K562 (cell line): Measurements from ENCODE around the gene NOL4L. TPM values are rescaled to one million over a fixed set of nuclear protein-coding genes. Genes with fewer than 3 reads are reported as not detected.
A peak's percentile ranks its signal among the peaks of the same experiment; 100 is the strongest.

ENCODE experiments used
- HDAC2 ChIP-seq: fragments of 450-650 bp; IDR thresholded peaks from 2 replicates; pipeline ENCODE4 v1.6.1; 2016; ENCODE audit warnings: mild to moderate bottlenecking
- MTA3 ChIP-seq: fragments of 450-650 bp; formaldehyde crosslinking; IDR thresholded peaks from 2 replicates; pipeline ENCODE4 v1.6.1; 2017; ENCODE audit warnings: mild to moderate bottlenecking, borderline replicate concordance
- POLR2A ChIP-seq: fragments of 450-650 bp; conservative IDR thresholded peaks from 2 replicates; pipeline ENCODE4 v1.6.1; 2016
- ZNF589 ChIP-seq: fragments of 200-800 bp; sonication (Bioruptor generic); IDR thresholded peaks from 2 replicates; pipeline ENCODE4 v1.6.1; 2016; ENCODE audit warnings: low read depth, missing genetic modification characterization, missing compliant biosample characterization
- polyA plus RNA-seq, 8 experiments: library from polyadenylated mRNA; depleted of rRNA in 4 of 8; stranded (reverse) in 5 of 8; unstranded in 3 of 8; fragments of >200 nt; fragmentation: Nextera tagmentation in 2 of 8; fragmentation: Illumina TruSeq in 1 of 8; extraction: Ambion mirVana in 2 of 8; extraction: Trizol in 1 of 8; gene quantifications; 2 replicates each; pipeline versions ENCODE4 v1.2.1 to v1.2.3, GENCODE V29; 2011 to 2014; ENCODE audit warnings: inconsistent platforms in 1 of 8, missing spikeins in 1 of 8
- total RNA-seq, 7 experiments: library from RNA; depleted of rRNA in 6 of 7; stranded (reverse); fragments of >200 nt in 6 of 7; fragmentation: Illumina TruSeq in 2 of 7; extraction: Trizol in 2 of 7; gene quantifications; 2 replicates each; pipeline versions ENCODE4 v1.2.1 to v1.2.3, GENCODE V29; 2011 to 2021; ENCODE audit warnings: low replicate concordance in 1 of 7
- TF ChIP-seq, protein P1 (sequence below): sonication (generic); formaldehyde crosslinking; IDR thresholded peaks from 2 replicates; pipeline ENCODE4 v1.8.0; 2022; ENCODE audit warnings: missing genetic modification reagents, mild to moderate bottlenecking, moderate library complexity, borderline replicate concordance
- TF ChIP-seq, protein P2 (sequence below): fragments of 450-650 bp; formaldehyde crosslinking; IDR thresholded peaks from 2 replicates; pipeline ENCODE4 v1.4.0; 2022; ENCODE audit warnings: missing genetic modification characterization
- TF ChIP-seq, protein P3 (sequence below): sonication (generic); formaldehyde crosslinking; IDR thresholded peaks from 2 replicates; pipeline ENCODE4 v1.8.1; 2023; ENCODE audit warnings: mild to moderate bottlenecking, missing genetic modification reagents
- TF ChIP-seq, protein P4 (sequence below), 2 experiments: fragments of 450-650 bp in 1 of 2; sonication (generic) in 1 of 2; formaldehyde crosslinking in 1 of 2; IDR thresholded peaks; 2 replicates each; pipeline versions ENCODE4 v1.7.1 to v1.9.0; 2016 to 2022; ENCODE audit warnings: inconsistent platforms in 1 of 2, mild to moderate bottlenecking in 1 of 2, missing genetic modification reagents in 1 of 2

Gene NOL4L
- total and polyA plus RNA-seq, 9 of the 15 experiments (the other 6 are each of a cell fraction or from before 2014, with no cell fraction given), result 5.1 to 36.2 (median 13.6) TPM

DNA sequence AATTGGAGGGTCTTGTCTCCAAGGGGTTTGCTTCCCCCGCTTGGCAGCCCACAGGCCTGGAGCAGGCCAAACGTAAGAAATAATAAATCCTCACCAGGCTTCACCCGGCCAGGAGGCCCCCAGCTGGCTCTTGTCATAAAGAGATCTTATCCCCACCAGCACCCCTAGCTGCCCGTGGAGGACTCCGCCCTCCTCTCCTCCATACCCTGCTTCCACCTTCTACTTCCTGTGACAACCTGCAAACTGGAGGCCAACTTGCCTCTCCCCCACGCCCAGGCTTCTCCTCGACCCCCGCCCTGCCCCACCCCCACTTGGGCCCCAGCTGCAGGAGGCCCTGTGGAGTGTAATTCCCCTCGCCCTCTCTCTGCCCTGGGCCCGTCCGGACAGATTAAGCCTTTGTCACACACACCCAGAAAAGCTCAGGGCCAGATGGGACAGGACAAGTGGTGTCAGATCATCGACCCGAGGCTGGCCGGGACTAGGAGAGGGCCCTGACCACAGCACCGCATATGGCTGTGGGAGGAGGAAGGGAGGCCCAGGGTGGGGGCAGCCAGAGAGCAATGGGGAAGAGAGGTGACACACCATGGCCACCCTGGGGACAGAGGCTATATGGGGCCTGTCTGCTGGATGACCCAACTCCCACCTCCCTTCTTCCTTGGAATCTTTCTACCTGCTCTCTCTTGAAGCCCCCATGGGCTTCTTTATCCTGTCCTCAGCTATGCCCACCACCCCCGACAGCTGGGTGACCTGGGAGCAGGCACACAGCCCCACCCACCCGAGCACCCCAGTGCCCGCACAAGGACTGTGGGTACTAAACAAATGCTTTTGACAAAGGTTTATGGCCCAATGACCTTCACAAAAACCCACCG lies 3.9 kb downstream of the NOL4L start (continued):
- TF ChIP-seq, protein P1, sequence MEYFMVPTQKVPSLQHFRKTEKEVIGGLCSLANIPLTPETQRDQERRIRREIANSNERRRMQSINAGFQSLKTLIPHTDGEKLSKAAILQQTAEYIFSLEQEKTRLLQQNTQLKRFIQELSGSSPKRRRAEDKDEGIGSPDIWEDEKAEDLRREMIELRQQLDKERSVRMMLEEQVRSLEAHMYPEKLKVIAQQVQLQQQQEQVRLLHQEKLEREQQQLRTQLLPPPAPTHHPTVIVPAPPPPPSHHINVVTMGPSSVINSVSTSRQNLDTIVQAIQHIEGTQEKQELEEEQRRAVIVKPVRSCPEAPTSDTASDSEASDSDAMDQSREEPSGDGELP, result peak; percentile 97
- TF ChIP-seq, protein P2, sequence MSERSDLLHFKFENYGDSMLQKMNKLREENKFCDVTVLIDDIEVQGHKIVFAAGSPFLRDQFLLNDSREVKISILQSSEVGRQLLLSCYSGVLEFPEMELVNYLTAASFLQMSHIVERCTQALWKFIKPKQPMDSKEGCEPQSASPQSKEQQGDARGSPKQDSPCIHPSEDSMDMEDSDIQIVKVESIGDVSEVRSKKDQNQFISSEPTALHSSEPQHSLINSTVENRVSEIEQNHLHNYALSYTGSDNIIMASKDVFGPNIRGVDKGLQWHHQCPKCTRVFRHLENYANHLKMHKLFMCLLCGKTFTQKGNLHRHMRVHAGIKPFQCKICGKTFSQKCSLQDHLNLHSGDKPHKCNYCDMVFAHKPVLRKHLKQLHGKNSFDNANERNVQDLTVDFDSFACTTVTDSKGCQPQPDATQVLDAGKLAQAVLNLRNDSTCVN, result 0 out of 2 replicates have a peak, but pooled peaks have one; percentile 68
- TF ChIP-seq ZNF589 (CRISPR knock-in tag) (no peak; the same call in 1 of the 2 replicates), POLR2A (peak; percentile 35; the same call in 1 of the 2 replicates), MTA3 (0 out of 2 replicates have a peak, but pooled peaks have one; percentile 41), HDAC2 (no peak; the same call in none of the 2 replicates)
- TF ChIP-seq, protein P3, sequence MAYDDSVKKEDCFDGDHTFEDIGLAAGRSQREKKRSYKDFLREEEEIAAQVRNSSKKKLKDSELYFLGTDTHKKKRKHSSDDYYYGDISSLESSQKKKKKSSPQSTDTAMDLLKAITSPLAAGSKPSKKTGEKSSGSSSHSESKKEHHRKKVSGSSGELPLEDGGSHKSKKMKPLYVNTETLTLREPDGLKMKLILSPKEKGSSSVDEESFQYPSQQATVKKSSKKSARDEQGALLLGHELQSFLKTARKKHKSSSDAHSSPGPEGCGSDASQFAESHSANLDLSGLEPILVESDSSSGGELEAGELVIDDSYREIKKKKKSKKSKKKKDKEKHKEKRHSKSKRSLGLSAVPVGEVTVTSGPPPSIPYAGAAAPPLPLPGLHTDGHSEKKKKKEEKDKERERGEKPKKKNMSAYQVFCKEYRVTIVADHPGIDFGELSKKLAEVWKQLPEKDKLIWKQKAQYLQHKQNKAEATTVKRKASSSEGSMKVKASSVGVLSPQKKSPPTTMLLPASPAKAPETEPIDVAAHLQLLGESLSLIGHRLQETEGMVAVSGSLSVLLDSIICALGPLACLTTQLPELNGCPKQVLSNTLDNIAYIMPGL, result no peak
- TF ChIP-seq, protein P4, sequence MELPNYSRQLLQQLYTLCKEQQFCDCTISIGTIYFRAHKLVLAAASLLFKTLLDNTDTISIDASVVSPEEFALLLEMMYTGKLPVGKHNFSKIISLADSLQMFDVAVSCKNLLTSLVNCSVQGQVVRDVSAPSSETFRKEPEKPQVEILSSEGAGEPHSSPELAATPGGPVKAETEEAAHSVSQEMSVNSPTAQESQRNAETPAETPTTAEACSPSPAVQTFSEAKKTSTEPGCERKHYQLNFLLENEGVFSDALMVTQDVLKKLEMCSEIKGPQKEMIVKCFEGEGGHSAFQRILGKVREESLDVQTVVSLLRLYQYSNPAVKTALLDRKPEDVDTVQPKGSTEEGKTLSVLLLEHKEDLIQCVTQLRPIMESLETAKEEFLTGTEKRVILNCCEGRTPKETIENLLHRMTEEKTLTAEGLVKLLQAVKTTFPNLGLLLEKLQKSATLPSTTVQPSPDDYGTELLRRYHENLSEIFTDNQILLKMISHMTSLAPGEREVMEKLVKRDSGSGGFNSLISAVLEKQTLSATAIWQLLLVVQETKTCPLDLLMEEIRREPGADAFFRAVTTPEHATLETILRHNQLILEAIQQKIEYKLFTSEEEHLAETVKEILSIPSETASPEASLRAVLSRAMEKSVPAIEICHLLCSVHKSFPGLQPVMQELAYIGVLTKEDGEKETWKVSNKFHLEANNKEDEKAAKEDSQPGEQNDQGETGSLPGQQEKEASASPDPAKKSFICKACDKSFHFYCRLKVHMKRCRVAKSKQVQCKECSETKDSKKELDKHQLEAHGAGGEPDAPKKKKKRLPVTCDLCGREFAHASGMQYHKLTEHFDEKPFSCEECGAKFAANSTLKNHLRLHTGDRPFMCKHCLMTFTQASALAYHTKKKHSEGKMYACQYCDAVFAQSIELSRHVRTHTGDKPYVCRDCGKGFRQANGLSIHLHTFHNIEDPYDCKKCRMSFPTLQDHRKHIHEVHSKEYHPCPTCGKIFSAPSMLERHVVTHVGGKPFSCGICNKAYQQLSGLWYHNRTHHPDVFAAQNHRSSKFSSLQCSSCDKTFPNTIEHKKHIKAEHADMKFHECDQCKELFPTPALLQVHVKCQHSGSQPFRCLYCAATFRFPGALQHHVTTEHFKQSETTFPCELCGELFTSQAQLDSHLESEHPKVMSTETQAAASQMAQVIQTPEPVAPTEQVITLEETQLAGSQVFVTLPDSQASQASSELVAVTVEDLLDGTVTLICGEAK (IDR thresholded peaks at IDR 0.05), result no peak
- TF ChIP-seq, protein P4 (CRISPR knock-in tag; IDR thresholded peaks at IDR 0.05), result no peak
